Measurements from ENCODE around the gene ERFL. TPM values are rescaled to one million over a fixed set of nuclear protein-coding genes. Genes with fewer than 3 reads are reported as not detected.

The ERFL gene
- total RNA-seq, 1 donor from 2014 or later, result 0.46 TPM

DNA sequence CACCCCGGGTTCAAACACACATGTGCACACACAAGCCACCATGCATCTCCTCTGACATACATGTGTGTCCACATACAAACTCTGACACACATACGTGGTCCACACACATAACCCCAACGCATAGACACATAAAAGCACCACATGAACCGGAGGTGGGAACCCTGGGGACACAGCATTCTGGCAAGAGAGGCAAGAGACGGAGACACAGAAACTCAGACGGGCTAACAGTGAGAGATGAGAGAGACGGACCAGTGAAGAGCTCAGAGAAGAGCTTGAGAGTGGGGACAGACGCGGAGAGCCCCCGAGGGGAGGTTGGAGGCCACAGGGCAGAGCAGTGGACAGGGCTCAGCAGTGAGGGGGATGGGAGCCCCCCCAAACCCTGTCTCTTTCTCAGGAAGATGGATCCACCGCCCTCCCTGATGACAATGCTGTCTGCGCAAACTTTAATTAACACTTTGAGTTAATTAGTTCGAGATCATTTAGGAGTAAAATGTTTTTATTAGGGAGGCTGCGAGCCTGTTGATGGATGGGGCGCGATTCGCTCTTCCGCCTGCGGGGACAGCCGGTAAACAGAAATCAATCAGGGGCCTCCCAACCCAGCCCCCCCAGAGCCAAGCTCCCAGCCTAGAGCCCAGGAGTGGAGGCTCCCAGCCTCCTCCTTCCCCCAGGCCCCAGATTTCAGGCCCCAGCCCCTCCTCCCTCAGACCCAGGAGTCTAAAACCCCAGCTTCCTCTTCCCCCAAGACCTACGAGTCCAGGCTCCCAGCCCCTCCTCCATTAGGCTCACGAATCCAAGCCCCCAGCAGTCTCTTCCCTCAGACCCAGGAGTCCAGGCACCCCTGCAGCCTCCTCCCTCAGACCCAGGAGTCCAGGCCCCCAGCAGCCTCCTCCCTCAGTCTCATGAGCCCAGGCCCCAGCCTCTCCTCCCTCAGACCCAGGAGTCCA, 9.5 kb upstream of the ERFL start:
- no peak overlapping the region for H3K27ac Mint-ChIP-seq (ENCODE audit: unreplicated experiment)
- TF ChIP-seq, protein P1, sequence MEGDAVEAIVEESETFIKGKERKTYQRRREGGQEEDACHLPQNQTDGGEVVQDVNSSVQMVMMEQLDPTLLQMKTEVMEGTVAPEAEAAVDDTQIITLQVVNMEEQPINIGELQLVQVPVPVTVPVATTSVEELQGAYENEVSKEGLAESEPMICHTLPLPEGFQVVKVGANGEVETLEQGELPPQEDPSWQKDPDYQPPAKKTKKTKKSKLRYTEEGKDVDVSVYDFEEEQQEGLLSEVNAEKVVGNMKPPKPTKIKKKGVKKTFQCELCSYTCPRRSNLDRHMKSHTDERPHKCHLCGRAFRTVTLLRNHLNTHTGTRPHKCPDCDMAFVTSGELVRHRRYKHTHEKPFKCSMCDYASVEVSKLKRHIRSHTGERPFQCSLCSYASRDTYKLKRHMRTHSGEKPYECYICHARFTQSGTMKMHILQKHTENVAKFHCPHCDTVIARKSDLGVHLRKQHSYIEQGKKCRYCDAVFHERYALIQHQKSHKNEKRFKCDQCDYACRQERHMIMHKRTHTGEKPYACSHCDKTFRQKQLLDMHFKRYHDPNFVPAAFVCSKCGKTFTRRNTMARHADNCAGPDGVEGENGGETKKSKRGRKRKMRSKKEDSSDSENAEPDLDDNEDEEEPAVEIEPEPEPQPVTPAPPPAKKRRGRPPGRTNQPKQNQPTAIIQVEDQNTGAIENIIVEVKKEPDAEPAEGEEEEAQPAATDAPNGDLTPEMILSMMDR (IDR thresholded peaks at IDR 0.05; ENCODE audit: unreplicated experiment), result peak; percentile 43
- peaks cover 4% of the 10 kb centered on the region for H3K9me3 Mint-ChIP-seq (ENCODE audit: unreplicated experiment)
- peaks cover 7% of the 10 kb centered on the region for H3K4me1 Mint-ChIP-seq (ENCODE audit: unreplicated experiment)
- peaks cover 18% of the 10 kb centered on the region for H3K36me3 Mint-ChIP-seq (ENCODE audit: low read depth, unreplicated experiment)
- no peak for DNase-seq (ENCODE audit: low spot score)
- peaks cover 25% of the 10 kb centered on the region for H3K27me3 Mint-ChIP-seq (ENCODE audit: unreplicated experiment)
- H3K4me3 Mint-ChIP-seq (ENCODE audit: unreplicated experiment), result peak overlapping the region; percentile 66

DNA sequence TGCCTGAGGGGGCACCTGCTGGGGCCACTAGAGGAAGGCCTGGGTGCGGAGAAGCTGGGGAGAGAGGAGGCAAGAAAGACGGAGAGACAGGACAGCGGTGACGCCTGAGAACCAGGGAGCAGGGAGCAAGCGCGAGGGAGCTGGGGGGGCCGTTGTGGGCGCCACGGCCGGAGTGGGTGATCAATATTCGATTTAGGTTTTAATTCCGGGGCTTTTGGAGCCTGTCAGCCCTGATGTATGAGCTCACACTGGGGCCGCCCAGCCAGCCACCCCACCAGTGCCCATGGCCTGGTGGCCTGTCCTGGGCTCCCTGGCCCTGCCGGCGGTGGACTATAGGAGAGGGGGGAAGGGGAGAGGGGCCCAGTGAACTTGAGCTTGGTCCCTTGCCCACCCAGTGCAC, 8.7 kb upstream of the ERFL start:
- DNase-seq (ENCODE audit: low spot score), result no peak
- Mint-ChIP-seq H3K27ac (ENCODE audit: unreplicated experiment) (no peak overlapping the region), H3K27me3 (ENCODE audit: unreplicated experiment) (peaks cover 29% of the 10 kb centered on the region)

DNA sequence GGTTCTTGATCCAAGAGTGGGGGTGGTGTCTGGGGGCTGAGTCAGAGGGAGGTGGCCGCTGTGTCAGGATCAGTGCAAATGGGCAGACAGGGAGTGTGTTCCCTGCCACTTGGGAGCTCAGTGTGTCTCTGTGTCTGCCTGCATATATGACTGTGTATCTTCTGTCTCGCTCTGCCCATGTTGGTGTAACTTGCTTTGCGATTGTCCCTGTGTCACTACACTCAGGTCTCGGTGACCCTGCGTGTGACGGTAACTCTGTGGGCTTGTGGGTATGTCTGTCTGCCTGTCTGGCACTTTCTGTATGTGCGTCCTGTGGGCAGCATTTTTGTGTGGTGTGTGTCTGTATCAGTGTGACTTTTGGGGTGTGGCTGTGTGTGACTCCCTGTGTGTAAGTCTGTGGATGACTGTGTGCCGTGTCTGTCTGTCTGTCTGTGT, 8.2 kb upstream of the ERFL start:
- peaks cover 13% of the 10 kb centered on the region for H3K36me3 Mint-ChIP-seq (ENCODE audit: low read depth, unreplicated experiment)
- H3K4me1 Mint-ChIP-seq (ENCODE audit: unreplicated experiment), result peaks cover 7% of the 10 kb centered on the region
- H3K4me3 Mint-ChIP-seq (ENCODE audit: unreplicated experiment), result no peak overlapping the region
- DNase-seq (ENCODE audit: low spot score), result no peak
- TF ChIP-seq, protein P1 (IDR thresholded peaks at IDR 0.05; ENCODE audit: unreplicated experiment), result no peak
- H3K27me3 Mint-ChIP-seq (ENCODE audit: unreplicated experiment), result peaks cover 25% of the 10 kb centered on the region
- H3K9me3 Mint-ChIP-seq (ENCODE audit: unreplicated experiment), result peaks cover 4% of the 10 kb centered on the region
- H3K27ac Mint-ChIP-seq (ENCODE audit: unreplicated experiment), result no peak overlapping the region

More for the DNA sequence above, 8.7 kb upstream of the ERFL start:
- Mint-ChIP-seq H3K4me1 (ENCODE audit: unreplicated experiment) (peaks cover 7% of the 10 kb centered on the region), H3K9me3 (ENCODE audit: unreplicated experiment) (peaks cover 4% of the 10 kb centered on the region), H3K4me3 (ENCODE audit: unreplicated experiment) (no peak overlapping the region), H3K36me3 (ENCODE audit: low read depth, unreplicated experiment) (peaks cover 16% of the 10 kb centered on the region)
- TF ChIP-seq, protein P1 (IDR thresholded peaks at IDR 0.05; ENCODE audit: unreplicated experiment), result no peak

DNA sequence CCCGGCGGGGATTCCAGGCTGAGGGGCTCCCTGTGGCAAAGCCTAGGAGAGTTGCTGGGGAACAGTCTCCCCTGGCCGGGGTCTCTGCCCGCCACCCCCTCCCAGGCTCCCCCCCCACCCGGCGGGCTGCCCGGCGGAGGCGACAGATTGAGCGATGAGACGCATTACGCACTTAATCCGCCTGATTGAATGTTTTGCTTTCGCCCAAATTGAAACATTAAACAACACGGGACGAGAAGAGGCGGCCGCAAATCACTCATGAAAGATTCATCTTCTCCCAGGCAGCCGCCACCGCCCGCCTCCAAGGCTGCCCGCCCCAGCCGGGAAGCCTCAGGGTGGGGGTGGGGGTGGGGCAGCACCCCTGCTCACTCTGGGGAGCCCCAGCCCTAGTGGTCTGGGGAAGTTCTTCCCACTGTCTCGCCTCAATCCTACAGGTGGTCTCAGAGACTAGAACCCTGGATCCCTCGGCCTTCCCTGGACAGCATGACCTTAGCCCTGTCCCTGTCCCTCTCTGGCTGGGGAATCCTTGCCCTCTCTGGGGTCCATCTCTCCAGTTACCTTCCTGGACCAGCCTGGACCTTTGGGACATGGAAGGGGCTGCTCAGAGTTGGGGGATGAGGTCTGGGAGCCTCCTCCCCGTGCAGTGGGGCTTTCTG, 7.6 kb upstream of the ERFL start:
- Mint-ChIP-seq H3K4me3 (ENCODE audit: unreplicated experiment) (no peak overlapping the region), H3K27me3 (ENCODE audit: unreplicated experiment) (peaks cover 28% of the 10 kb centered on the region), H3K36me3 (ENCODE audit: low read depth, unreplicated experiment) (peaks cover 11% of the 10 kb centered on the region), H3K9me3 (ENCODE audit: unreplicated experiment) (peaks cover 4% of the 10 kb centered on the region), H3K4me1 (ENCODE audit: unreplicated experiment) (peaks cover 7% of the 10 kb centered on the region), H3K27ac (ENCODE audit: unreplicated experiment) (no peak overlapping the region)
- DNase-seq (ENCODE audit: low spot score), result no peak
- TF ChIP-seq, protein P1 (IDR thresholded peaks at IDR 0.05; ENCODE audit: unreplicated experiment), result no peak
